ENCODE results near the gene SIPA1L3.

DNA sequence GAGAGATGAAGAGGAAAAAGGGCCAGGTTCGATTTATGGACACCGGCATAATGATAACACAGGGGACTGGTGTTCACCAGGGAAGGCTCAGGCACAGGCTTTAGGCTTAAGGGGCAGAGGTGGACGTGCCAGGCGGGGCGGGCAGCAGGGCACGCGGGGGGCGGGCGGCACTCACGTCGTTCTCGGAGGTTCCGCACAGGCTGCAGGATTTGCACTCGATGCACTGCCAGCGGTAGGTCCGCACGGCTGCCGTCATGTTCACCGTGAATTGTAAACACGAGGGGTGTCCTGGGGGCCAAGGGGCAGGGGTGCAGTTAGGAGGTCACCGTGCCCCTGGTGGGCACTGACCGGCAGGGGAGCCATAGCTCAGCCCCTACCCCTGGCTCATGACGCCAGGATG is 306.5 kb downstream of the SIPA1L3 start:
- TF ChIP-seq, protein P1, sequence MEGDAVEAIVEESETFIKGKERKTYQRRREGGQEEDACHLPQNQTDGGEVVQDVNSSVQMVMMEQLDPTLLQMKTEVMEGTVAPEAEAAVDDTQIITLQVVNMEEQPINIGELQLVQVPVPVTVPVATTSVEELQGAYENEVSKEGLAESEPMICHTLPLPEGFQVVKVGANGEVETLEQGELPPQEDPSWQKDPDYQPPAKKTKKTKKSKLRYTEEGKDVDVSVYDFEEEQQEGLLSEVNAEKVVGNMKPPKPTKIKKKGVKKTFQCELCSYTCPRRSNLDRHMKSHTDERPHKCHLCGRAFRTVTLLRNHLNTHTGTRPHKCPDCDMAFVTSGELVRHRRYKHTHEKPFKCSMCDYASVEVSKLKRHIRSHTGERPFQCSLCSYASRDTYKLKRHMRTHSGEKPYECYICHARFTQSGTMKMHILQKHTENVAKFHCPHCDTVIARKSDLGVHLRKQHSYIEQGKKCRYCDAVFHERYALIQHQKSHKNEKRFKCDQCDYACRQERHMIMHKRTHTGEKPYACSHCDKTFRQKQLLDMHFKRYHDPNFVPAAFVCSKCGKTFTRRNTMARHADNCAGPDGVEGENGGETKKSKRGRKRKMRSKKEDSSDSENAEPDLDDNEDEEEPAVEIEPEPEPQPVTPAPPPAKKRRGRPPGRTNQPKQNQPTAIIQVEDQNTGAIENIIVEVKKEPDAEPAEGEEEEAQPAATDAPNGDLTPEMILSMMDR (IDR thresholded peaks at IDR 0.05; ENCODE audit: low read length) = no peak
- no peak for TF ChIP-seq EZH2 (IDR thresholded peaks at IDR 0.05; ENCODE audit: borderline replicate concordance, low read length)

Data from OCI-LY1 (cell line).